Fibroblast of pulmonary artery (primary cell): ENCODE data around the gene TBC1D8.

ENCODE experiments used
- DNase-seq: peaks from one replicate; pipeline ENCODE4 v3.0.0-alpha.2; 2010; ENCODE audit warnings: low read depth
- H3K4me3 ChIP-seq: replicated peaks from 2 replicates; pipeline ENCODE4 v1.5.1; 2011; ENCODE audit warnings: low read depth, mild to moderate bottlenecking, control low read depth, low read length, moderate library complexity
- CTCF ChIP-seq: IDR thresholded peaks from 2 replicates; pipeline ENCODE4 v1.5.1; 2011; ENCODE audit warnings: mild to moderate bottlenecking, control low read depth, low read length, inconsistent platforms; ENCODE audit errors: missing control alignments

The TBC1D8 gene

GRCh38 chr2:100997509-100998234 is 153.5 kb downstream of the TBC1D8 start:
- no peak for DNase-seq
- no peak for TF ChIP-seq CTCF

GRCh38 chr2:100995309-100996075 is 155.7 kb downstream of the TBC1D8 start:
- no peak for TF ChIP-seq CTCF
- no peak for DNase-seq
- no peak overlapping the region for H3K4me3 ChIP-seq

More at GRCh38 chr2:100997509-100998234, 153.5 kb downstream of the TBC1D8 start:
- no peak overlapping the region for H3K4me3 ChIP-seq

- no peak for DNase-seq
- no peak overlapping the region for H3K4me3 ChIP-seq
- TF ChIP-seq CTCF = no peak
These were observed 157.9 kb downstream of the TBC1D8 start for GRCh38 chr2:100993294-100993693.

GRCh38 chr2:100992262-100992661 is 158.9 kb downstream of the TBC1D8 start:
- no peak for TF ChIP-seq CTCF
- DNase-seq = no peak
- no peak overlapping the region for H3K4me3 ChIP-seq

- no peak for TF ChIP-seq CTCF
- no peak overlapping the region for H3K4me3 ChIP-seq
- DNase-seq = no peak
These were observed 159.8 kb downstream of the TBC1D8 start for GRCh38 chr2:100991404-100991773.

GRCh38 chr2:100990650-100991403 is 160.4 kb downstream of the TBC1D8 start:
- TF ChIP-seq CTCF = no peak
- DNase-seq = no peak
- no peak overlapping the region for H3K4me3 ChIP-seq
